Skin epidermis (tissue), 12 donors: ENCODE measurements around the gene SUMO3.

ENCODE experiments used
- H3K27ac ChIP-seq, 21 experiments: fragments of 200-600 bp; sonication (generic) in 11 of 21; one replicate each; pipeline ENCODE4 v1.5.0; 2020; ENCODE audit warnings: mild to moderate bottlenecking in 3 of 21, inconsistent platforms in 2 of 21, moderate library complexity in 2 of 21
- H3K4me3 ChIP-seq, 7 experiments: fragments of 200-600 bp; sonication (generic) in 2 of 7; one replicate each; pipeline ENCODE4 v1.5.0; 2020; ENCODE audit warnings: inconsistent platforms in 2 of 7, mild to moderate bottlenecking in 2 of 7, moderate library complexity in 1 of 7

The SUMO3 gene

DNA sequence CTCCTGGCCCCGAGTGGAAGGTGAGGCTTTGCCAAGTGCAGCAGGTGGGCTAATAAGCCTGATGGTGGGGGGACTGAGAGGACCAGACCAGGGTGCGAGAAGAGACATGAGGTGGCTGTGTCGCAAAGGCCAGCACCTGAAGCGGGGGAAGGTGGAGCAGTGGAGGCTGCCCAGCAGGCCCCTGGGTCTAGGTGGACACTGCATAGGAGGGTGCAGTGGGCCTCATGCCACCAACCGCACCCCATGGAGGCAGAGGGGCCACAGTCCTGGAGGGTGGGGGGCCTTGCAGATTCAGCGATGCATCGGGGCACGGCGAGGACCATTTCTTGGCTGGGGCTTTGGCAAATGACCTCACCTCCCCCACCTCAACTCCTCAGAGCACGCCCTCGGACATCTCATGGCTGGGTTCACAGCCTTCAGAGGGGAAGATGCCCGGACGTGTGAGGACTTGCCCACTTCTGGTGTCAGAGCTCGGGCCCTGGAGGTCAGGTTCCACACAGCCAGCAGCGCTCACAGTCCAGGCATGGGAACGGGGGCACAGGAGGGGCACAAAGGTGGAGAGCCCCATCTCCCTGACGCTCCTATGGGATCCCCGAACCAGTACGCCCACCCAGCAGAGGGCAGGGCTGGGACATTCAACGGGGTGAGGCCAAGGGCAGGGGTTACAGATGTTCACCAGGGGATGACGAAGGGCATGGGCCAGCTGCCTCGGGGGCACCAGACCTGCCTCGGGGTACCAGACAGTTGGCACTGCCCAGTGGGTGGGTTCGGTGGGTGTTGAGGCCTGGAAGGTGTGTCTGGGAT is 51.6 kb downstream of the SUMO3 start:
- Histone ChIP-seq H3K27ac (peak overlapping the region in 1 of 21 experiments; percentile 55), H3K4me3 (no peak overlapping the region)

DNA sequence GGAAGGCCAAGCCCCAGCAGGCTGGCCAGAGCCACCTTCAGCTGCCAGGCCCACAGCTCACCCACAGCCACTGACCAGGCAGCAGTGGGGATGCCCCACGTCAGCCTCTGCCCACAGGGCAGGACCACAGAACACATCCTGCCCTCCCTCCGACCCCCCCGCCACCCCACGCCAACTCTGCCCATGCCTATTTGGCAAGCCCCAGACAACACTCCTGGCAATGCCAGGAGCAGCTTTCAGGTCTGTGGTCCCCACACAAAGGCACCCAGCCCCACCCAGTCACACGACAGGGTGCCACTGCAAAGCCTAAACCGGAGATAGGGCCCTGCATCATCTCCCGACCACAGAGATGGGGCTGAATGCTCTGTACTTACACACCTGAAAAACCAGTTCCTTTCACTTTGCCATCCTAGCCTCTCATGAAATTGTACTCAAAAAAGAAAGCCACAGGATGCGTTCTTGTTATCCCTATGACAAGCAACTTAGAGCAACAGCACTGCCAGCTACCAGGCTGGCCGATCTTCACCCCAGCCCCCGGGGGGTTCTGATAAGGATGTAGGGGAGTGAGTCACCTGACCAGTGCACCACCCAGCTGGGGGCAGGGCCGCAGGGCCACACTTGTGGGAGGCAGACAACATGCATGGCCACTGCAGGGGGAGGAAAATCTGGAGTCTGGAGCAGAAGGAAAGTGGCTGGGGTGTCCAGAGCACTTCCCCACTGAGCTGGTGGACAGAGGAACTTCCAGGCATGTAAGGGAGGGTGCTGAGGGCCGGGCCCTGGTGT is 52.4 kb downstream of the SUMO3 start:
- H3K4me3 ChIP-seq: no peak overlapping the region
- H3K27ac ChIP-seq: peak overlapping the region in 1 of 21 experiments; percentile 55

DNA sequence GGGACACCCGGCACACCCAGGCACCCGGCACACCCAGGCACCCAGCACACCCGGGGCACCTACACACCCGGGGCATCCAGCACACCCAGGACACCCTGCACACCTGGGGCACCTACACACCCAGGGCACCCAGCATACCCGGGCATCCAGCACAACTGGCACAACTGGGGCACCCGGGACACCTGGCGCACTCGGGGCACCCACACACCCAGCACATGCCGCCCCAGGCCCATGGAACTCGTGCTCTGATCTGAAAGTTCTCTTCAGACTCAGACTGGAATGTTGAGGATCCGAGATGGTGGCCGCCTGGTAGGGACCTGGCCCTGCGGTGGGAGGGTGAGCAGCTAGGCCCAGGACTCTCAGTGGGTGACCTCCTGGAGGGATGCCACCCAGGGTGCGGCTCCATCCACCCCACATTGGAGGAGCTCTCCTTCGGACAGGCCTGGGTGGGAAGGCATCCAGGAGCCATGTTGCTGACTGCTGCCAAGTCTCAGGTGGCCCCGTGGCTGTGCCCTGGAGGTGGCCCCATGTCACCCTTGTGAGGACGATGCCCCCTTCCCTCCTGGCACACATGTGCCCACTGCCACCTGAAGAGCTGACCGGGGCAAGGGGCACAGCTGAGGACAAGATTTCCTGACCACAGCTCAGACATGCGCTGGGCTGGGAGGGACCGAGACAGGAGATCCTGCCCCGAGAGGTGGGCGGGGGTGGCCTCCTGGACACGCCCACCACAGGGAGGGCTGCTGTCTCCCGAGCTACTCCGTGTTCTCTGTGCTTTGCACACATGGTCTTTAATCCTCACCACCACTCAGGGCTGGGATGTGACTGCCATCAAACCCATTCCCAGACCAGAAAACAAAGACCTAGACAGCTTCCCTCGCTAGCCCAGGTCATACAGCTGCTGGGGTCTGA is 53.3 kb downstream of the SUMO3 start:
- Histone ChIP-seq H3K4me3 (no peak overlapping the region), H3K27ac (peak overlapping the region in 1 of 21 experiments; percentile 55)

DNA sequence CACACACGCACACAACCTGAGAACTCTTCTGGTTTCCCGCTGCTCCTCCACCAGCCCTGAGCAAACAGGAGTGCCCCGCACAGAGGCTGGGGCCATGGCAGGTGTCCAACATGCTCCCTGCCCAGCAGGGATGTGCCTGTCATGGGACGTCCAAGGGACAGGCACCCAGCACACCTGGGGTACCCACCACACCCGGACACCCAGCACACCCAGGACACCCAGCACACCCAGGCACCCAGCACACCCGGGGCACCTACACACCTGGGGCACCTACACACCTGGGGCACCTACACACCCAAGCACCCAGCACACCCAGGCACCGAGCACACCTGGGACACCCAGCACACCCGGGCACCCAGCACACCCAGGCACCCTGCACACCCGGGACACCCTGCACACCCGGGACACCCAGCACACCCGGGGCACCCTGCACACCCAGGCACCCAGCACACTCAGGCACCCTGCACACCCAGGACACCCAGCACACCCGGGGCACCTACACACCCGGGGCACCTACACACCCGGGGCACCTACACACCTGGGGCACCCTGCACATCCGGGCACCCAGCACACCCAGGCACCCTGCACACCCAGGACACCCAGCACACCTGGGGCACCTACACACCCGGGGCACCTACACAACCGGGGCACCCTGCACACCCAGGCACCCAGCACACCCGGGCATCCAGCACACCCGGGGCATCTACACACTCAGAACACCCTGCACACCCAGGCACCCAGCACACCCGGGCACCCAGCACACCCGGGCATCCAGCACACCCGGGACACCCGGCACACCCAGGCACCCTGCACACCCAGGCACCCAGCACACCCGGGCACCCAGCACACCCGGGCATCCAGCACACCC is 54.2 kb downstream of the SUMO3 start:
- Histone ChIP-seq H3K4me3 (no peak overlapping the region), H3K27ac (no peak overlapping the region)

DNA sequence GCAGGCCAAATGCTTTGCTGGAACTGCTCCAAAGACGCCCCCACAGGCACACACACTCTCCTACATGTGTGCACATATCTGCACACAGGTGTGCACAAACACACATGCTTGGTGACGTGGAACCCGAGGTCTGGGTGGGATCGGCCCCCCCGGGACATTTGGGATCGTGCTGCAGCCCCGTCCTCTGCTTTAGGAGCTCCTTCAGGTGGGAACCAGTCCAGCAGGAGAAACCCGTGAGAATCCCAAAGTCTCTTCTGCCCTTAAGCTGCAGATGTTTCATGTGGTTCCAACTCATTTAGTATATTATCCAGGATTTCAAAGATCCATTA is 54.8 kb downstream of the SUMO3 start:
- H3K4me3 ChIP-seq: no peak overlapping the region
- H3K27ac ChIP-seq: no peak overlapping the region

GRCh38 chr21:44762221-44763049 is 55.4 kb downstream of the SUMO3 start:
- H3K4me3 ChIP-seq: no peak overlapping the region
- H3K27ac ChIP-seq: no peak overlapping the region

DNA sequence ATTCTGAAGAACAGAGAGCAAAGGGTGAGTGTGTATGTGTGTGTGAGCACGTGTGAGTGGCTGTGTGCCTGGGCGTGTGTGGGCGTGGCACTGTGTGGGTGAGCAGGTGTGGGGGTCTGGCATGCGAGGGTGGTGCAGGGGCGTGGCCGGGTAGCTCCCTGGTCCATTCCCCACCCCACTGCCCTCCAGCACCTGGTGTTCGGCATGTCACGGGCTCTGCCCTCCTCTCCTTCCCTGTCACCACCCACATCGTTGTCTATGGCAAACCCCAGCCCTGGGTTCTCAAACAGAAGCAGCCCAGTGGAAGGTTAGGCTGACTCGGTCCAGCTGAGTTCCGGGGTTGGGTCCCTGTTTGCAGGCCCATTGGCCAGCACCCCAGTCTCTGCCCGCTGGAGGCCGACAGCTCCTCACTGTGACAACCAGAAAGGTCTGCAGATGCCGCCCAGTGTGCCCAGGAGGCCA is 56.1 kb downstream of the SUMO3 start:
- H3K27ac ChIP-seq: no peak overlapping the region
- H3K4me3 ChIP-seq: no peak overlapping the region

DNA sequence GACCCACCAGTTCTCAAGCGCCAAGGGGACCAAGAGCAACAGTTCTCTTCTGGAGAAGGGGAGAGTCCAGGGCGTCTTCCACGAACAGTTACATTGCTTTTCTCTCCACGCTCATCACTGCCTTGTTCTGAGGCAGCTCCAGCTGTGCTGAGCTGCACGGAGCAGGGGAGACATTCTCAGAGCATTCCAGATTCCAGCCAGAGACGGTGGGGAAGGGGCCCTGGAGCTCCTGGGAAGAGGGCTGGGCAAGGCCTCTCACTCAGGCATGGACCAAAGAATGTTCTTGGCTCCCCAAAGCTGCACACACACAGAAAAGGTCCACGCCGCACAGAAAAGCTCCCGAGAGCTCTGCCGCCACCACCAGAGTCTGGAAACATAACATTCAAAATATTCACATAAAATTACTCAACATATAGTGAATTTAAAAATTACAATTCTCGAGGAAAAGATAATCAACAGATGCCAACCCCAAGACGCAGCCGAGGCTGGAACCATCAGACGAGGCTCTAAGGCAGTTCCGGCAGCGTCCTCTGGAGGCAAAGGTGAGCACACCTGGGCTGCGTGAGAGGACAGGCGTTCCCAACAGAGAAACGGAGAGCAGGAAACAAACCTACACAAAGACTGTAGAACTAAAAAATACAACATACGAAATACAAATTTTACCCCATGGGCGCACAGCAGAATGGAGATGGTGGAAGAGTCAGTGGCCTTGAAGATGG is 56.7 kb downstream of the SUMO3 start:
- H3K27ac ChIP-seq: no peak overlapping the region
- H3K4me3 ChIP-seq: no peak overlapping the region

DNA sequence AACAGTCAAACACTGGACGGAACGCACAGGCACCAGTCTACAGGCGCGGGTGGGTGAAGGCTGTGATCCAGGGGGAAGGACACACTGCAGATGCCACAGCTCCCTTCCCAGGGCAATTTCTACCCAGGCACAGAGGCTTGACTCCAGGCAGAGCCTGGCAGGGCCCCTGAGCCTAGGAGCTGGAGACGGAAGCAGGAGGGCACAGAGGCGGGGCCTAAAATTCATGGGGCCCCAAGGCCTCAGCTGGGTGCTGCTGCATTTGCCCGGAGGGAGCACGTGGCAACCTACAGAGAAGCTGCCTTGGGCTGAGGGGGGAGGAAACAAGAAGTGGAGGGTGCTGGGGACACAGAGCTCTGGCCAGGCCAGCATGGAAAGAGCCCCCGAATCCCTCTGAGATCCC is 57.5 kb downstream of the SUMO3 start:
- no peak overlapping the region for H3K27ac ChIP-seq
- H3K4me3 ChIP-seq: no peak overlapping the region

GRCh38 chr21:44759628-44760285 is 58.1 kb downstream of the SUMO3 start:
- Histone ChIP-seq H3K4me3 (no peak overlapping the region), H3K27ac (no peak overlapping the region)

GRCh38 chr21:44758781-44759627 is 58.9 kb downstream of the SUMO3 start:
- no peak overlapping the region for H3K4me3 ChIP-seq
- no peak overlapping the region for H3K27ac ChIP-seq

- no peak overlapping the region for H3K4me3 ChIP-seq
Observed at GRCh38 chr21:44758141-44758561, 59.7 kb downstream of the SUMO3 start.

GRCh38 chr21:44757731-44758130 is 60.1 kb downstream of the SUMO3 start:
- Histone ChIP-seq H3K27ac (no peak overlapping the region), H3K4me3 (no peak overlapping the region)

More at GRCh38 chr21:44758141-44758561, 59.7 kb downstream of the SUMO3 start:
- H3K27ac ChIP-seq: no peak overlapping the region

GRCh38 chr21:44756423-44757185 is 61.3 kb downstream of the SUMO3 start:
- Histone ChIP-seq H3K27ac (no peak overlapping the region), H3K4me3 (no peak overlapping the region)
